HEK293 (cell line): ENCODE measurements around the gene RHBDF1.

Experiments
- AEBP2 ChIP-seq: fragments of 450-650 bp; formaldehyde crosslinking; IDR thresholded peaks from 2 replicates; pipeline ENCODE4 v1.5.1; 2016; ENCODE audit warnings: missing biosample characterization, missing genetic modification characterization, borderline replicate concordance
- CTCF ChIP-seq: fragments of 450-650 bp; formaldehyde crosslinking; IDR thresholded peaks from 2 replicates; pipeline ENCODE4 v1.5.1; 2016; ENCODE audit warnings: missing biosample characterization, missing genetic modification characterization
- PRDM1 ChIP-seq: fragments of 450-650 bp; formaldehyde crosslinking; IDR thresholded peaks from 2 replicates; pipeline ENCODE4; 2016; ENCODE audit warnings: missing biosample characterization, missing genetic modification characterization
- YY1 ChIP-seq: fragments of 450-650 bp; formaldehyde crosslinking; IDR thresholded peaks from 2 replicates; pipeline ENCODE4 v1.5.1; 2018; ENCODE audit warnings: missing biosample characterization, missing genetic modification characterization
- ZBTB1 ChIP-seq: fragments of 450-650 bp; formaldehyde crosslinking; IDR thresholded peaks from 2 replicates; pipeline ENCODE4 v1.5.1; 2016; ENCODE audit warnings: missing biosample characterization, missing genetic modification characterization
- ZBTB21 ChIP-seq: fragments of 450-650 bp; formaldehyde crosslinking; IDR thresholded peaks from 2 replicates; pipeline ENCODE4 v1.5.1; 2017; ENCODE audit warnings: missing biosample characterization, missing genetic modification characterization
- ZNF24 ChIP-seq: fragments of 450-650 bp; formaldehyde crosslinking; IDR thresholded peaks from 2 replicates; pipeline ENCODE4 v1.5.1; 2016; ENCODE audit warnings: missing biosample characterization, missing genetic modification characterization
- ZNF324 ChIP-seq: fragments of 450-650 bp; formaldehyde crosslinking; IDR thresholded peaks from 2 replicates; pipeline ENCODE4 v1.5.1; 2016; ENCODE audit warnings: missing biosample characterization, missing genetic modification characterization
- ZNF548 ChIP-seq: fragments of 450-650 bp; formaldehyde crosslinking; IDR thresholded peaks from 2 replicates; pipeline ENCODE4 v1.5.1; 2016; ENCODE audit warnings: missing biosample characterization, missing genetic modification characterization
- ZNF747 ChIP-seq: fragments of 450-650 bp; formaldehyde crosslinking; IDR thresholded peaks from 2 replicates; pipeline ENCODE4 v1.5.1; 2016; ENCODE audit warnings: missing biosample characterization, missing genetic modification characterization
- ZNF76 ChIP-seq: fragments of 450-650 bp; formaldehyde crosslinking; IDR thresholded peaks from 2 replicates; pipeline ENCODE4; 2016; ENCODE audit warnings: low read depth, missing biosample characterization, missing genetic modification characterization, borderline replicate concordance
- ZNF777 ChIP-seq: fragments of 450-650 bp; formaldehyde crosslinking; IDR thresholded peaks from 2 replicates; pipeline ENCODE4 v1.5.1; 2017; ENCODE audit warnings: missing biosample characterization, missing genetic modification characterization, borderline replicate concordance
- TF ChIP-seq, protein P1 (sequence below): fragments of 450-650 bp; formaldehyde crosslinking; IDR thresholded peaks from 2 replicates; pipeline ENCODE4 v1.5.1; 2016; ENCODE audit warnings: missing biosample characterization, missing genetic modification characterization

DNA sequence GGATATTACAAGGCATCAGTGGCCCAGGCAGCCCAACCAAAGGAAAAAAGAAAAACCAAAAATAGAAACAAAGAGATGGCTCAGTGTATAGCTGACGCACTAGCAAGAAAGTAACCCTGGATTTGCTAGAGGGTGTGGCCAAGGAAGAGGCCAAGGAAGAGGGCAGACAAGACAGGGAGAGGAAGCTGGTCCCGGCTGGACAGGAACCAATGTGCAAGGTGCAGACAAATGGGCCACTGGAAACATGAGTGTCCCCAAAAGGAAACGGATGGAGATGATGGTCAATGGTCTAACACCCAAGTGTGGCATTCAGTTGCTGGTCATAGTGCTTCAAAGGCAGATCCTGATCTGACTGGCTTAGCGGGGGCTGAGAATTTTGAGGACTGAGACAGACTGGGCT is 29.7 kb downstream of the RHBDF1 start:
- TF ChIP-seq CTCF, result no peak
- TF ChIP-seq ZNF76 (tag by site-specific recombination), result no peak
- TF ChIP-seq ZNF24 (tag by site-specific recombination), result no peak
- TF ChIP-seq YY1 (tag by site-specific recombination), result no peak
- TF ChIP-seq, protein P1, sequence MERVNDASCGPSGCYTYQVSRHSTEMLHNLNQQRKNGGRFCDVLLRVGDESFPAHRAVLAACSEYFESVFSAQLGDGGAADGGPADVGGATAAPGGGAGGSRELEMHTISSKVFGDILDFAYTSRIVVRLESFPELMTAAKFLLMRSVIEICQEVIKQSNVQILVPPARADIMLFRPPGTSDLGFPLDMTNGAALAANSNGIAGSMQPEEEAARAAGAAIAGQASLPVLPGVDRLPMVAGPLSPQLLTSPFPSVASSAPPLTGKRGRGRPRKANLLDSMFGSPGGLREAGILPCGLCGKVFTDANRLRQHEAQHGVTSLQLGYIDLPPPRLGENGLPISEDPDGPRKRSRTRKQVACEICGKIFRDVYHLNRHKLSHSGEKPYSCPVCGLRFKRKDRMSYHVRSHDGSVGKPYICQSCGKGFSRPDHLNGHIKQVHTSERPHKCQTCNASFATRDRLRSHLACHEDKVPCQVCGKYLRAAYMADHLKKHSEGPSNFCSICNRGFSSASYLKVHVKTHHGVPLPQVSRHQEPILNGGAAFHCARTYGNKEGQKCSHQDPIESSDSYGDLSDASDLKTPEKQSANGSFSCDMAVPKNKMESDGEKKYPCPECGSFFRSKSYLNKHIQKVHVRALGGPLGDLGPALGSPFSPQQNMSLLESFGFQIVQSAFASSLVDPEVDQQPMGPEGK (tag by site-specific recombination), result no peak
- no peak for TF ChIP-seq ZNF747 (tag by site-specific recombination)
- no peak for TF ChIP-seq ZBTB21 (tag by site-specific recombination)
- no peak for TF ChIP-seq ZNF777 (tag by site-specific recombination)
- TF ChIP-seq AEBP2 (tag by site-specific recombination), result no peak
- TF ChIP-seq ZNF324 (tag by site-specific recombination), result no peak
- TF ChIP-seq ZBTB1 (tag by site-specific recombination), result no peak
- TF ChIP-seq PRDM1, result no peak
- TF ChIP-seq ZNF548, result no peak
